H1 (cell line): ENCODE results near the gene MEN1.

ENCODE experiments used
- ASH2L ChIP-seq: fragments of 200-600, 300-600 bp; sonication (generic); IDR thresholded peaks from one replicate; pipeline ENCODE4 v1.7.1; 2017; ENCODE audit warnings: low read length
- ATF2 ChIP-seq: IDR thresholded peaks from 2 replicates; pipeline ENCODE4 v1.6.1; 2012; ENCODE audit warnings: low read length, inconsistent platforms
- BCL11A ChIP-seq, 2 experiments: IDR thresholded peaks; one replicate each; pipeline ENCODE4 v1.6.1; 2011; ENCODE audit warnings: low read depth in 2 of 2, low read length in 2 of 2, mild to moderate bottlenecking in 2 of 2
- CEBPB ChIP-seq: IDR thresholded peaks from 2 replicates; pipeline ENCODE4 v1.6.1; 2012; ENCODE audit warnings: low read depth, low read length
- EZH2 ChIP-seq: fragments of 200-600 bp; sonication (generic); IDR thresholded peaks from 2 replicates; pipeline ENCODE4 v1.7.1; 2012; ENCODE audit warnings: low read depth, mild to moderate bottlenecking, moderate library complexity, low read length, inconsistent platforms; ENCODE audit not compliant: severe bottlenecking
- JUN ChIP-seq: IDR thresholded peaks from 2 replicates; pipeline ENCODE4 v1.6.1; 2011; ENCODE audit warnings: low read depth, mild to moderate bottlenecking, improper control_type of control experiment, low read length
- MAFK ChIP-seq: IDR thresholded peaks from 2 replicates; pipeline ENCODE4 v1.6.1; 2012; ENCODE audit warnings: low read depth, mild to moderate bottlenecking, improper control_type of control experiment, low read length
- NRF1 ChIP-seq: IDR thresholded peaks from 2 replicates; pipeline ENCODE4 v1.6.1; 2011; ENCODE audit warnings: mild to moderate bottlenecking, low read depth, low read length, improper control_type of control experiment
- POLR2A ChIP-seq, 2 experiments: IDR thresholded peaks; 1 replicate in 1 of 2; 2 replicates in 1 of 2; pipeline ENCODE4 v1.6.1; 2011; ENCODE audit warnings: low read depth in 2 of 2, low read length in 2 of 2, mild to moderate bottlenecking in 2 of 2; ENCODE audit errors: control extremely low read depth in 1 of 2
- POLR2AphosphoS5 ChIP-seq: IDR thresholded peaks from 2 replicates; pipeline ENCODE4 v1.6.1; 2011; ENCODE audit warnings: low read depth, low read length
- SIN3A ChIP-seq, 2 experiments: IDR thresholded peaks in 1 of 2; conservative IDR thresholded peaks in 1 of 2; 2 replicates each; pipeline ENCODE4 v1.6.1; 2011 to 2012; ENCODE audit warnings: low read length in 2 of 2, improper control_type of control experiment in 1 of 2, low read depth in 1 of 2, mild to moderate bottlenecking in 1 of 2
- YY1 ChIP-seq: IDR thresholded peaks from 2 replicates; pipeline ENCODE4 v1.6.1; 2011; ENCODE audit warnings: low read depth, mild to moderate bottlenecking, low read length
- TF ChIP-seq, protein P1 (sequence below), 3 experiments: IDR thresholded peaks; 1 replicate in 2 of 3; 2 replicates in 1 of 3; pipeline versions ENCODE4 v1.5.1 to v1.6.1; 2011; ENCODE audit warnings: low read length in 3 of 3, mild to moderate bottlenecking in 3 of 3, inconsistent platforms in 2 of 3, low read depth in 1 of 3, moderate library complexity in 1 of 3; ENCODE audit not compliant: insufficient read depth in 1 of 3; ENCODE audit errors: control extremely low read depth in 1 of 3

- TF ChIP-seq, protein P1, sequence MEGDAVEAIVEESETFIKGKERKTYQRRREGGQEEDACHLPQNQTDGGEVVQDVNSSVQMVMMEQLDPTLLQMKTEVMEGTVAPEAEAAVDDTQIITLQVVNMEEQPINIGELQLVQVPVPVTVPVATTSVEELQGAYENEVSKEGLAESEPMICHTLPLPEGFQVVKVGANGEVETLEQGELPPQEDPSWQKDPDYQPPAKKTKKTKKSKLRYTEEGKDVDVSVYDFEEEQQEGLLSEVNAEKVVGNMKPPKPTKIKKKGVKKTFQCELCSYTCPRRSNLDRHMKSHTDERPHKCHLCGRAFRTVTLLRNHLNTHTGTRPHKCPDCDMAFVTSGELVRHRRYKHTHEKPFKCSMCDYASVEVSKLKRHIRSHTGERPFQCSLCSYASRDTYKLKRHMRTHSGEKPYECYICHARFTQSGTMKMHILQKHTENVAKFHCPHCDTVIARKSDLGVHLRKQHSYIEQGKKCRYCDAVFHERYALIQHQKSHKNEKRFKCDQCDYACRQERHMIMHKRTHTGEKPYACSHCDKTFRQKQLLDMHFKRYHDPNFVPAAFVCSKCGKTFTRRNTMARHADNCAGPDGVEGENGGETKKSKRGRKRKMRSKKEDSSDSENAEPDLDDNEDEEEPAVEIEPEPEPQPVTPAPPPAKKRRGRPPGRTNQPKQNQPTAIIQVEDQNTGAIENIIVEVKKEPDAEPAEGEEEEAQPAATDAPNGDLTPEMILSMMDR (IDR thresholded peaks at IDR 0.05; ENCODE audit: control extremely low read depth in 1 of 3, insufficient read depth in 1 of 3, low read depth in 1 of 3, low read length in 3 of 3) = no peak
- TF ChIP-seq ASH2L (no peak), POLR2A (IDR thresholded peaks at IDR 0.05; ENCODE audit: control extremely low read depth in 1 of 2, low read depth in 2 of 2, low read length in 2 of 2) (no peak), JUN (no peak), EZH2 (no peak), YY1 (no peak), ATF2 (no peak), SIN3A (conservative IDR thresholded peaks at IDR 0.05 in 1 of 2, IDR thresholded peaks at IDR 0.05 in 1 of 2; ENCODE audit: low read depth in 1 of 2, low read length in 2 of 2) (no peak), BCL11A (IDR thresholded peaks at IDR 0.05; ENCODE audit: low read depth in 2 of 2, low read length in 2 of 2) (no peak), NRF1 (no peak), POLR2AphosphoS5 (no peak), MAFK (no peak), CEBPB (no peak)
Measured at GRCh38 chr11:64854157-64854533, 43.8 kb upstream of the MEN1 start.
